GM12878 (cell line): ENCODE results near the gene CAMTA1. TPM values are rescaled to one million over a fixed set of nuclear protein-coding genes. Genes with fewer than 3 reads are reported as not detected.

ENCODE experiments used
- ATAC-seq: fragments of 200-7000 bp; cut with Tn5 transposase; 3 replicates; pipeline ENCODE4 v1.9.1; 2020; ENCODE audit warnings: mild to moderate bottlenecking, moderate library complexity
- BruUV-seq: library from RNA; stranded (reverse); fragments of 400-500 nt; replicated peaks from 2 replicates; lab custom pipeline; 2021; lab: Mats Ljungman, UMichigan
- CTCF ChIA-PET: fragments of 300-600 bp; sonication (Branson Sonifier 250); formaldehyde crosslinking; extraction: SDS; loops from one replicate; lab custom pipeline; 2021; ENCODE audit warnings: inconsistent platforms; lab: Yijun Ruan, JAX
- POLR2A ChIA-PET: fragments of 350-600 bp; formaldehyde crosslinking; extraction: SDS; loops from one replicate; lab custom pipeline; 2021; ENCODE audit warnings: inconsistent platforms; lab: Charles Lee
- RAD21 ChIA-PET: fragments of 300-600 bp; sonication (Branson Sonifier 250); formaldehyde crosslinking; loops from one replicate; lab custom pipeline; 2023; ENCODE audit warnings: antibody characterized with exemption; ENCODE audit not compliant: unreplicated experiment; lab: Charles Lee
- SMC1A ChIA-PET: fragments of 300-600 bp; sonication (Branson Sonifier 250); formaldehyde crosslinking; loops from one replicate; lab custom pipeline; 2023; ENCODE audit not compliant: unreplicated experiment, uncharacterized antibody; lab: Charles Lee
- DNase-seq: peaks from one replicate; pipeline ENCODE4 v3.0.0-alpha.2; 2011; ENCODE audit warnings: low read depth, low spot score
- FAIRE-seq: peaks from 3 replicates; lab custom pipeline; 2011; peaks lifted over from hg19 to GRCh38; lab: Jason Lieb, UNC
- H2AFZ ChIP-seq: 2 replicates; pipeline ENCODE4 v1.6.0; 2011; ENCODE audit warnings: low read depth, low read length, control low read depth; ENCODE audit not compliant: control insufficient read depth
- H3K27ac ChIP-seq: 2 replicates; pipeline ENCODE4 v1.5.1; 2011; ENCODE audit warnings: control low read depth; ENCODE audit not compliant: control insufficient read depth, insufficient read depth
- H3K27me3 ChIP-seq, 2 experiments: replicated peaks in 1 of 2; 2 replicates each; pipeline versions ENCODE4 v1.6.0 to v1.6.1; 2011; ENCODE audit warnings: low read length in 1 of 2; ENCODE audit not compliant: control insufficient read depth in 2 of 2, insufficient read depth in 2 of 2
- H3K36me3 ChIP-seq, 2 experiments: 2 replicates each; pipeline ENCODE4 v1.5.1; 2011; ENCODE audit warnings: low read length in 1 of 2; ENCODE audit not compliant: control insufficient read depth in 2 of 2, insufficient read depth in 2 of 2
- H3K4me1 ChIP-seq: 2 replicates; pipeline ENCODE4 v1.6.1; 2011; ENCODE audit warnings: mild to moderate bottlenecking, low read length, moderate library complexity, mixed read lengths; ENCODE audit not compliant: control insufficient read depth, insufficient read depth
- H3K4me2 ChIP-seq: 2 replicates; pipeline ENCODE4 v1.6.0; 2011; ENCODE audit warnings: control low read depth; ENCODE audit not compliant: control insufficient read depth, insufficient read depth
- H3K4me3 ChIP-seq: fragments of 200-600 bp; sonication (generic); 2 replicates; pipeline ENCODE4 v1.5.1; 2016
- H3K79me2 ChIP-seq: 2 replicates; pipeline ENCODE4 v1.6.0; 2011; ENCODE audit warnings: low read length; ENCODE audit not compliant: control insufficient read depth, insufficient read depth
- H3K9ac ChIP-seq: 2 replicates; pipeline ENCODE4 v1.8.0; 2011; ENCODE audit warnings: low read length, control low read depth, mixed read lengths; ENCODE audit not compliant: control insufficient read depth, insufficient read depth
- H3K9me3 ChIP-seq: replicated peaks from 3 replicates; pipeline ENCODE4 v1.5.1; 2011; ENCODE audit warnings: mild to moderate bottlenecking, low read length; ENCODE audit not compliant: control insufficient read depth, insufficient read depth
- H4K20me1 ChIP-seq: 2 replicates; pipeline ENCODE4 v1.6.0; 2011; ENCODE audit not compliant: control insufficient read depth, insufficient read depth
- EED ChIP-seq: sonication (generic); IDR thresholded peaks from 2 replicates; pipeline ENCODE4 v1.6.1; 2016; ENCODE audit warnings: antibody characterized with exemption, low read depth
- EGR1 ChIP-seq, 2 experiments: IDR thresholded peaks; 1 replicate in 1 of 2; 2 replicates in 1 of 2; pipeline ENCODE4 v1.6.1; 2011 to 2012; ENCODE audit warnings: low read depth in 2 of 2, low read length in 2 of 2, borderline replicate concordance in 1 of 2, mild to moderate bottlenecking in 1 of 2, moderate library complexity in 1 of 2
- EZH2 ChIP-seq: IDR thresholded peaks from 2 replicates; pipeline ENCODE4 v1.6.1; 2012; ENCODE audit warnings: low read depth, mild to moderate bottlenecking, control low read depth, inconsistent platforms, low read length, borderline replicate concordance; ENCODE audit not compliant: control insufficient read depth
- IRF3 ChIP-seq: fragments of 450-650 bp; IDR thresholded peaks from 2 replicates; pipeline ENCODE4 v1.6.1; 2014; ENCODE audit warnings: mild to moderate bottlenecking
- MEF2B ChIP-seq: fragments of 450-650 bp; IDR thresholded peaks from 2 replicates; pipeline ENCODE4 v1.6.1; 2018; ENCODE audit warnings: mild to moderate bottlenecking, moderate library complexity; ENCODE audit not compliant: partially characterized antibody, poor library complexity, severe bottlenecking
- PKNOX1 ChIP-seq: fragments of 450-650 bp; IDR thresholded peaks from 2 replicates; pipeline ENCODE4 v1.6.1; 2016; ENCODE audit warnings: mild to moderate bottlenecking
- SMC3 ChIP-seq: IDR thresholded peaks from 2 replicates; pipeline ENCODE4 v1.6.1; 2011; ENCODE audit warnings: low read length, improper control_type of control experiment, borderline replicate concordance
- TARDBP ChIP-seq: IDR thresholded peaks from 2 replicates; pipeline ENCODE4 v1.6.1; 2016; ENCODE audit warnings: borderline replicate concordance
- WGBS: methylation state at CpG from one replicate; pipeline ENCODE4 v1.1.6; 2016; ENCODE audit warnings: low lambda C conversion rate; ENCODE audit not compliant: insufficient replicate concordance, insufficient coverage; ENCODE audit errors: missing lambda C conversion rate; 5-methylcytosine and 5-hydroxymethylcytosine counted together
- in situ Hi-C: fragments of 300-500 bp; cut with MboI; formaldehyde crosslinking; loops from 9 replicates; pipeline ENCODE4 v1.14.3; 2018; ENCODE audit warnings: mixed read lengths
- intact Hi-C: fragments of 100-400 bp; cut with micrococcal nuclease; formaldehyde crosslinking; loops from one replicate; pipeline ENCODE4 v1.14.2; 2022; ENCODE audit not compliant: unreplicated experiment
- polyA plus RNA-seq, 11 experiments: library from polyadenylated mRNA; depleted of rRNA in 4 of 11; unstranded in 6 of 11; stranded (reverse) in 5 of 11; fragments of >200 nt; fragmentation: Nextera tagmentation in 4 of 11; fragmentation: Illumina TruSeq in 1 of 11; extraction: Ambion mirVana in 4 of 11; extraction: Trizol in 1 of 11; gene quantifications; 1 replicate in 1 of 11; 2 replicates in 10 of 11; pipeline versions ENCODE4 v1.2.1 to v1.2.3, GENCODE V29; 2011 to 2016; ENCODE audit warnings: inconsistent platforms in 2 of 11, missing spikeins in 2 of 11, low read depth in 1 of 11
- total RNA-seq, 4 experiments: library from RNA; depleted of rRNA in 3 of 4; stranded (reverse); fragments of >200 nt in 3 of 4; fragmentation: Illumina TruSeq in 1 of 4; extraction: Trizol in 1 of 4; gene quantifications; 2 replicates each; pipeline versions ENCODE4 v1.2.1 to v1.2.3, GENCODE V29; 2013 to 2021

Gene CAMTA1
- total and polyA plus RNA-seq, 10 of the 15 experiments (the other 5 are each of a cell fraction or from before 2014, with no cell fraction given): 37.7 to 148 (median 76.4) TPM

- ChIA-PET CTCF (no interaction called here), RAD21 (no interaction called here), SMC1A (interaction anchor here (0.9 kb wide), 1 partner anchor 102 kb away, joined by 3 read pairs; no protein-coding TSS in a partner anchor), POLR2A (no interaction called here)
- DNase-seq (no peak), FAIRE-seq (no peak), ATAC-seq (no peak)
- Histone ChIP-seq H2AFZ (no peak overlapping the region), H3K4me3 (no peak overlapping the region), H3K36me3 (no peaks in the 10 kb centered on the region), H3K9ac (no peak overlapping the region), H3K27ac (no peak overlapping the region), H3K9me3 (no peaks in the 10 kb centered on the region), H4K20me1 (no peaks in the 10 kb centered on the region), H3K4me1 (no peaks in the 10 kb centered on the region), H3K4me2 (no peak overlapping the region), H3K79me2 (no peaks in the 10 kb centered on the region), H3K27me3 (peaks cover 0 to 5% of the 10 kb centered on the region in 2 experiments; a peak in 1 of 4 replicates)
- WGBS: 30% methylated on average over 8 of the region's 8 CpGs
- no TSS peak for BruUV-seq
- intact Hi-C loops: no loop called here
- TF ChIP-seq EED: no peak
- TF ChIP-seq EZH2: no peak
- TF ChIP-seq MEF2B: peak; percentile 51
- in situ Hi-C loops: no loop called here
Measured at GRCh38 chr1:6967431-6968111, 182.3 kb downstream of the CAMTA1 start.

GRCh38 chr1:6969106-6969505, 183.9 kb downstream of the CAMTA1 start:
- intact Hi-C loops (no loop called here), in situ Hi-C loops (no loop called here)
- 20% methylated on average over 13 of the region's 13 CpGs for whole genome bisulfite sequencing
- no peaks in the 10 kb centered on the region for H3K9me3 ChIP-seq
- H3K36me3 ChIP-seq: no peaks in the 10 kb centered on the region
- DNase-seq (no peak), ATAC-seq (no peak), FAIRE-seq (no peak)
- no peaks in the 10 kb centered on the region for H4K20me1 ChIP-seq
- ChIA-PET CTCF (no interaction called here), POLR2A (no interaction called here), RAD21 (no interaction called here), SMC1A (no interaction called here)
- no peaks in the 10 kb centered on the region for H3K4me1 ChIP-seq
- no peak for TF ChIP-seq EGR1 (IDR thresholded peaks at IDR 0.05; ENCODE audit: borderline replicate concordance in 1 of 2, low read depth in 2 of 2, low read length in 2 of 2)
- no peak for TF ChIP-seq TARDBP
- no peak for TF ChIP-seq IRF3
- no peak for TF ChIP-seq PKNOX1
- TF ChIP-seq SMC3: no peak
- no peak overlapping the region for H3K4me3 ChIP-seq
- H3K79me2 ChIP-seq: no peaks in the 10 kb centered on the region
- no TSS peak for BruUV-seq
- no peak overlapping the region for H3K4me2 ChIP-seq
- H3K27ac ChIP-seq: no peak overlapping the region
- H2AFZ ChIP-seq: no peak overlapping the region
- peaks cover 3 to 5% of the 10 kb centered on the region in 2 experiments; a peak in 2 of 4 replicates for H3K27me3 ChIP-seq
- H3K9ac ChIP-seq: no peak overlapping the region
